IPS-18a (cell line): ENCODE measurements around the gene SGMS1.
"Not testable (repeated sequence)": the region's sequence is repeated elsewhere in the genome, so short reads cannot be mapped to it uniquely, and the experiment has no call there.

Source experiments
- H3K27ac ChIP-seq: one replicate; pipeline ENCODE4 v1.5.1; 2013; ENCODE audit warnings: low read length
- H3K27me3 ChIP-seq: one replicate; pipeline ENCODE4 v1.6.1; 2013; ENCODE audit warnings: mild to moderate bottlenecking, low read length; ENCODE audit not compliant: control insufficient read depth, insufficient read depth
- H3K36me3 ChIP-seq: one replicate; pipeline ENCODE4 v1.6.1; 2013; ENCODE audit warnings: low read depth, low read length; ENCODE audit not compliant: control insufficient read depth
- H3K4me1 ChIP-seq: one replicate; pipeline ENCODE4 v1.6.1; 2013; ENCODE audit warnings: low read depth, low read length; ENCODE audit not compliant: control insufficient read depth
- H3K4me3 ChIP-seq: one replicate; pipeline ENCODE4 v1.5.1; 2013; ENCODE audit warnings: low read length
- H3K9ac ChIP-seq: one replicate; pipeline ENCODE4 v1.6.1; 2013; ENCODE audit warnings: mild to moderate bottlenecking, low read length, moderate library complexity
- H3K9me3 ChIP-seq: one replicate; pipeline ENCODE4 v1.6.1; 2013; ENCODE audit warnings: low read depth, low read length; ENCODE audit not compliant: control insufficient read depth

SGMS1 gene

GRCh38 chr10:50358411-50358810, 265.3 kb downstream of the SGMS1 start:
- no peaks in the 10 kb centered on the region for H3K36me3 ChIP-seq
- H3K4me3 ChIP-seq = no peak overlapping the region
- no peak overlapping the region for H3K9ac ChIP-seq
- H3K27ac ChIP-seq = no peak overlapping the region
- H3K4me1 ChIP-seq = peaks cover 3% of the 10 kb centered on the region
- H3K9me3 ChIP-seq = no peaks in the 10 kb centered on the region
- no peaks in the 10 kb centered on the region for H3K27me3 ChIP-seq

DNA sequence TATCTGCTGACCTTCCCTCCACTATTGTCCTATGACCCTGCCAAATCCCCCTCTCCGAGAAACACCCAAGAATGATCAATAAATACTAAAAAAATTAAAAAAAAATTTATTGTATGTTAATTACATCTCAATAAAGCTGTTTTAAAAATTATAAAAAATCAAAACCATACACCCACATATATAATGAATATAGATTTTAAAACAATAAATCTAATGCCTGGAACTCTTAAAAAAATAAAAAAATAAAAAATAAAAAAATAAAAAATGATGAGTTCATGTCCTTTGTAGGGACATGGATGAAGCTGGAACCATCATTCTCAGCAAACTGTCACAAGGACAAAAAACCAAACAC, 267.3 kb downstream of the SGMS1 start:
- H3K27me3 ChIP-seq, H3K9me3 ChIP-seq, H3K4me3 ChIP-seq, H3K4me1 ChIP-seq, H3K27ac ChIP-seq, H3K9ac ChIP-seq, H3K36me3 ChIP-seq: not testable (repeated sequence)

DNA sequence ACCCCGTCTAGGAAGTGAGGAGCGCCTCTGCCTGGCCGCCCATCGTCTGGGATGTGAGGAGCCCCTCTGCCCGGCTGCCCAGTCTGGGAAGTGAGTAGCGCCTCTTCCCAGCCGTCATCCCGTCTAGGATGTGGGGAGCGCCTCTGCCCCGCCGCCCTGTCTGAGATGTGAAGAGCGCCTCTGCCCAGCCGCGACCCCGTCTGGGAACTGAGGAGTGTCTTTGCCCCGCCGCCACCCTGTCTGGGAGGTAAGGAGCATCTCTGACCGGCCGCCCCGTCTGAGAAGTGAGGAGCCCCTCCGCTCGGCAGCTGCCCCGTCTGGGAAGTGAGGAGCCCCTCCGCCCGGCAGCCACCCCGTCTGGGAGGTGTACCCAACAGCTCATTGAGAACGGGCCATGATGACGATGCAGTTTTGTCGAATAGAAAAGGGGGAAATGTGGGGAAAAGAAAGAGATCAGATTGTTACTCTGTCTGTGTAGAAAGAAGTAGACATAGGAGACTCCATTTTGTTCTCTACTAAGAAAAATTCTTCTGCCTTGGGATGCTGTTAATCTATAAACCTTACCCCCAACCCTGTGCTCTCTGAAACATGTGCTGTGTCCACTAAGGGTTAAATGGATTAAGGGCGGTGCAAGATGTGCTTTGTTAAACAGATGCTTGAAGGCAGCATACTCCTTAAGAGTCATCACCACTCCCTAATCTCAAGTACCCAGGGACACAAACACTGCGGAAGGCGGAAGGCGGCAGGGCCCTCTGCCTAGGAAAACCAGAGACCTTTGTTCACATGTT, 267.9 kb downstream of the SGMS1 start:
- not testable (repeated sequence) for H3K27me3 ChIP-seq, H3K4me1 ChIP-seq, H3K9ac ChIP-seq, H3K9me3 ChIP-seq, H3K36me3 ChIP-seq, H3K4me3 ChIP-seq, H3K27ac ChIP-seq

DNA sequence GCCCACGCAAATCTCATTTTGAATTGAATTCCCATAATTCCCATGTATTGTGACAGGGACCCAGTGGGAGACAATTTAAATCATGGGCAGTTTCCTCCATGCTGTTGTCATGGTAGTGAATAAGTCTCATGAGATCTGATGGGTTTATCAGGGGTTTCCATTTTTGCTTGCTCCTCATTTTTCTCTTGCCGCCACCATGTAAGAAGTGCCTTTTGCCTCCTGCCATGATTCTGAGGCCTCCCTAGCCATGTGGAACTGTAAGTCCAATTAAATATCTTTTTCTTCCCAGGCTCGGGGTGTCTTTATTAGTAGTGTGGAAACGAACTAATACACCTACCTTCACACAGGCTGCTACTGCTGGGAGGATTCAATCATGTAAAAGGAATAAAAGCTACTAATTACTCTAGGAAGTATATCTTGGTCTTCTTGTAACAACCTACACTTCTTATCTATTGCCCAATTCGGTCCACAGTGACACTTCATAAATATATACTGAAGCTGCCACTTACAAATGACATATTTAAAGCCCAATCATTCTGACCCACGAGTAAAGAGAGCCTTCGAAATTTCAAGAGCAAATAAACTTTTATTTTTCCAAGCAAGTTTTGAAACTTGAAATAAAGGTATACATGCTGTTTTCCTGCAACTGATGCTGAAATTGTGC, 272.1 kb downstream of the SGMS1 start:
- Histone ChIP-seq H3K4me3 (no peak overlapping the region), H3K27ac (no peak overlapping the region), H3K27me3 (no peaks in the 10 kb centered on the region), H3K9me3 (peaks cover 6% of the 10 kb centered on the region), H3K4me1 (no peaks in the 10 kb centered on the region), H3K36me3 (no peaks in the 10 kb centered on the region), H3K9ac (no peak overlapping the region)

- Histone ChIP-seq H3K4me3 (no peak overlapping the region), H3K27me3 (no peaks in the 10 kb centered on the region), H3K9ac (no peak overlapping the region), H3K27ac (no peak overlapping the region), H3K4me1 (no peaks in the 10 kb centered on the region), H3K36me3 (no peaks in the 10 kb centered on the region), H3K9me3 (peaks cover 6% of the 10 kb centered on the region)
These were observed 273.4 kb downstream of the SGMS1 start for GRCh38 chr10:50350366-50350765.

DNA sequence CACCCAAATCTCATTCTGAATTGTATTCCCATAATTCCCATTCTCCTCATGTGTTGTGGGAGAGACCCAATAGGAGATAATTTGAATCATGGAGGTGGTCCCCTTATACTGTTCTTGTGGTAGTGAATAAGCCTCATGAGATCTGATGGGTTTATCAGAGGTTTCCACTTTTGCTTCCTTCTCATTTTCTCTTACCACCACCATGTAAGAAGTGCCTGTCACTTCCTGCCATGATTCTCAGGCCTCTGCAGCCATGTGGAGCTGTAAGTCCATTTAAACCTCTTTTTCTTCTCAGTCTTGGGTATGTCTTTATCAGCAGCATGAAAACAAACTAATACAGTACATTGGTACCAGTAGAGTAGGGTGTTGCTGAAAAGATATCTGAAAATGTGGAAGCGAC, 274.2 kb downstream of the SGMS1 start:
- Histone ChIP-seq H3K27me3 (no peaks in the 10 kb centered on the region), H3K4me3 (no peak overlapping the region), H3K9me3 (peaks cover 6% of the 10 kb centered on the region), H3K4me1 (no peaks in the 10 kb centered on the region), H3K27ac (no peak overlapping the region), H3K9ac (no peak overlapping the region), H3K36me3 (no peaks in the 10 kb centered on the region)

DNA sequence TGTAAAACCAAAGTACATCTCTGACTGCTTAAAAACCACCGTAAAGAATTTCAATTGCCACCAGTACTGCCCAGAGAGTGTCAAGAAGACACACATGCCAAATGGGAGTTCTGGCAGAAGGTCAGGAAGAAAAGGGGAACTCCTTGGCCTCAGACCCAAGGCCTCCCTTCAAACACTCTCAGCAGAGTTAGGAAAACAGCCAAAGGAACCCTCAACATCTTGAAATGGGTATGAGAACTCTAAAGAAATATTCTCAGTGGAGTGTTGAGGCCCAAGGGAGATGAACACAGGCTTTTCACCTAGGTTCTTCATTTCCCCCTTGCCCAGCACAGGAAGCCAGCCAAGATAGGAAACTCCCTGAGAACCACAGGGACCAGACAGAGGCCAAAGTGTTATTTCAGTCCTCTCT, 276.4 kb downstream of the SGMS1 start:
- H3K36me3 ChIP-seq = peaks cover 10% of the 10 kb centered on the region

DNA sequence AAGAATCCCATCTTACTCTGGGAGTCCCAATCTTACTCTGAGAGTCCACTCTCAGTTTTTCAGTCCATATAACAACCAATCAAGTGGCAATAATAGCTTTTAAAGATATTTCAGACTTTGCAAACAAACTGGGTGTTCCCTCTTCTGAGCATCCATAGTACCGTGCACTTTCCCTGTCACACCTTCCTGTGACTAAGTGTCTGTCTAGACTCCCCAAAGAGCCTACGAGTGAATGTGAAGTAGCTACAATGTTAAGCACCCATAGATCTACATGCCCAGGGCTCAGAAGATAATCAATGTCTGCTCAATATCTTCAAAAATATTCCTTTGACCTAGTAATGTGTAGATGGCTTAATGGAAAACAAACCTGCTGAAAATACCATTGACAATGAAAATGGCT, 276.8 kb downstream of the SGMS1 start:
- H3K27ac ChIP-seq = no peak overlapping the region
- H3K36me3 ChIP-seq = peaks cover 10% of the 10 kb centered on the region
- no peaks in the 10 kb centered on the region for H3K27me3 ChIP-seq
- peaks cover 5% of the 10 kb centered on the region for H3K9me3 ChIP-seq
- no peaks in the 10 kb centered on the region for H3K4me1 ChIP-seq
- no peak overlapping the region for H3K9ac ChIP-seq
- H3K4me3 ChIP-seq = no peak overlapping the region

More for the DNA sequence above, 276.4 kb downstream of the SGMS1 start:
- H3K27ac ChIP-seq = no peak overlapping the region
- H3K4me3 ChIP-seq = no peak overlapping the region
- H3K27me3 ChIP-seq = no peaks in the 10 kb centered on the region
- no peaks in the 10 kb centered on the region for H3K4me1 ChIP-seq
- H3K9ac ChIP-seq = no peak overlapping the region
- peaks cover 6% of the 10 kb centered on the region for H3K9me3 ChIP-seq

GRCh38 chr10:50345545-50345944, 278.2 kb downstream of the SGMS1 start:
- Histone ChIP-seq H3K27ac (no peak overlapping the region), H3K4me3 (no peak overlapping the region), H3K9ac (no peak overlapping the region), H3K27me3 (no peaks in the 10 kb centered on the region), H3K36me3 (peaks cover 10% of the 10 kb centered on the region), H3K4me1 (no peaks in the 10 kb centered on the region), H3K9me3 (no peaks in the 10 kb centered on the region)

- H3K9me3 ChIP-seq = no peaks in the 10 kb centered on the region
- H3K36me3 ChIP-seq = peaks cover 10% of the 10 kb centered on the region
- H3K27ac ChIP-seq = no peak overlapping the region
- H3K27me3 ChIP-seq = no peaks in the 10 kb centered on the region
- H3K9ac ChIP-seq = no peak overlapping the region
- H3K4me1 ChIP-seq = no peaks in the 10 kb centered on the region
- H3K4me3 ChIP-seq = no peak overlapping the region
These were observed 279.9 kb downstream of the SGMS1 start for GRCh38 chr10:50343702-50344331.

- H3K27ac ChIP-seq = no peak overlapping the region
- H3K9me3 ChIP-seq = no peaks in the 10 kb centered on the region
- no peak overlapping the region for H3K9ac ChIP-seq
- H3K4me1 ChIP-seq = no peaks in the 10 kb centered on the region
- no peaks in the 10 kb centered on the region for H3K27me3 ChIP-seq
- H3K4me3 ChIP-seq = no peak overlapping the region
- peaks cover 10% of the 10 kb centered on the region for H3K36me3 ChIP-seq
These were observed 281.8 kb downstream of the SGMS1 start for GRCh38 chr10:50341987-50342386.

- Histone ChIP-seq H3K27ac (no peak overlapping the region), H3K27me3 (no peaks in the 10 kb centered on the region), H3K4me1 (no peaks in the 10 kb centered on the region), H3K9ac (no peak overlapping the region), H3K9me3 (no peaks in the 10 kb centered on the region), H3K4me3 (no peak overlapping the region), H3K36me3 (no peaks in the 10 kb centered on the region)
These were observed 287.6 kb downstream of the SGMS1 start for GRCh38 chr10:50336140-50336539.
